Liver (tissue), 3 donors: ENCODE measurements around the gene HEATR5A.

Experiments
- HNF4G ChIP-seq: IDR thresholded peaks from 2 replicates; pipeline ENCODE4 v1.6.1; 2016; ENCODE audit warnings: antibody characterized with exemption
- RAD21 ChIP-seq, 2 donors: IDR thresholded peaks; 2 replicates each; pipeline ENCODE4 v1.6.1; 2016; ENCODE audit warnings: antibody characterized with exemption in 2 of 2, mild to moderate bottlenecking in 2 of 2
- RXRA ChIP-seq, 2 donors: IDR thresholded peaks; 2 replicates each; pipeline ENCODE4 v1.6.1; 2017 to 2018; ENCODE audit warnings: antibody characterized with exemption in 2 of 2, mild to moderate bottlenecking in 1 of 2
- TAF1 ChIP-seq: conservative IDR thresholded peaks from 2 replicates; pipeline ENCODE4 v1.6.1; 2016; ENCODE audit warnings: antibody characterized with exemption, mild to moderate bottlenecking
- TF ChIP-seq, protein P1 (sequence below): fragments of 150-350 bp; IDR thresholded peaks from 2 replicates; pipeline ENCODE4 v1.5.1; 2017; ENCODE audit warnings: improper control_type of control experiment, low read depth, low read length; ENCODE audit not compliant: missing input control
- TF ChIP-seq, protein P2 (sequence below): IDR thresholded peaks from 2 replicates; pipeline ENCODE4 v1.6.1; 2016; ENCODE audit warnings: antibody characterized with exemption
- donor health status: healthy.
- donor health status: healthy.

DNA sequence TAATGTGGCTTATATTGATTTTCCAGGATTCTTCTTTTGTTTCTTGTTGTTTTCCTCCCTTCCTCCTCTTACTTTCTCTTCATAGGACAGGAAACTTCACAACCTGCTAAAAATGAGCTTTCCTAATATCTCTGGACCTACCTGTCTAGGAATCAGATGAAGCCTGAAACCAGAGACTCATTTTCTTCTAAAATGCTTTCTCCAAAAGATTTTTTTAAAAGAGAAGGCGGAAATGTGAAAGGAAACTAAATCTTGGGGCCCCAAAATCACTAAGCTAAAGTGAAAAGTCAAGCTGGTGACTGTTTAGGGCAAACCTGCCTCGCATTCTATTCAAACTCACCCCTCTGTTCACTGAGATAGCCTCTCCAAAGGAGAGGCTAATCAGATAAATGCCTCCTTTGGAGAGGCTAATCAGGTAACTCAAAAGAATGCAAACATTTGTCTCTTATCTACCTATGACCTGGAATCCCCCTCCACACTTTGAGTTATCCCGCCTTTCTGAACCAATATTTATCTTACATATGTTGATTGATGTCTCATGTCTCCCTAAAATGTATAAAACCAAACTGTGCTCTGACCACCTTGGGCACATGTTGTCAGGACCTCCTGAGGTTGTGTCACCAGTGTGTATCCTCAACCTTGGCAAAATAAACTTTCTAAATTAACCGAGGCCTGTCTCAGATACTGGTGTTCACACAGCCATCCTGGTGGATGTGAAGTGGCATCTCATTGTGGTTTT is 140.0 kb downstream of the HEATR5A start:
- TF ChIP-seq, protein P1, sequence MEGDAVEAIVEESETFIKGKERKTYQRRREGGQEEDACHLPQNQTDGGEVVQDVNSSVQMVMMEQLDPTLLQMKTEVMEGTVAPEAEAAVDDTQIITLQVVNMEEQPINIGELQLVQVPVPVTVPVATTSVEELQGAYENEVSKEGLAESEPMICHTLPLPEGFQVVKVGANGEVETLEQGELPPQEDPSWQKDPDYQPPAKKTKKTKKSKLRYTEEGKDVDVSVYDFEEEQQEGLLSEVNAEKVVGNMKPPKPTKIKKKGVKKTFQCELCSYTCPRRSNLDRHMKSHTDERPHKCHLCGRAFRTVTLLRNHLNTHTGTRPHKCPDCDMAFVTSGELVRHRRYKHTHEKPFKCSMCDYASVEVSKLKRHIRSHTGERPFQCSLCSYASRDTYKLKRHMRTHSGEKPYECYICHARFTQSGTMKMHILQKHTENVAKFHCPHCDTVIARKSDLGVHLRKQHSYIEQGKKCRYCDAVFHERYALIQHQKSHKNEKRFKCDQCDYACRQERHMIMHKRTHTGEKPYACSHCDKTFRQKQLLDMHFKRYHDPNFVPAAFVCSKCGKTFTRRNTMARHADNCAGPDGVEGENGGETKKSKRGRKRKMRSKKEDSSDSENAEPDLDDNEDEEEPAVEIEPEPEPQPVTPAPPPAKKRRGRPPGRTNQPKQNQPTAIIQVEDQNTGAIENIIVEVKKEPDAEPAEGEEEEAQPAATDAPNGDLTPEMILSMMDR = no peak
- no peak for TF ChIP-seq HNF4G
- no peak for TF ChIP-seq RXRA (IDR thresholded peaks at IDR 0.05)
- no peak for TF ChIP-seq TAF1
- TF ChIP-seq, protein P2, sequence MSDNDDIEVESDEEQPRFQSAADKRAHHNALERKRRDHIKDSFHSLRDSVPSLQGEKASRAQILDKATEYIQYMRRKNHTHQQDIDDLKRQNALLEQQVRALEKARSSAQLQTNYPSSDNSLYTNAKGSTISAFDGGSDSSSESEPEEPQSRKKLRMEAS = no peak
- TF ChIP-seq RAD21 (IDR thresholded peaks at IDR 0.05) = no peak
